B cell (primary cell): ENCODE results near the gene ACAP1. TPM values are rescaled to one million over a fixed set of nuclear protein-coding genes. Genes with fewer than 3 reads are reported as not detected.
A peak's percentile ranks its signal among the peaks of the same experiment; 100 is the strongest.

Source experiments
- ATAC-seq: fragments of 200-7000 bp; cut with Tn5 transposase; one replicate; pipeline ENCODE4 v1.10.0; 2021; ENCODE audit warnings: low read depth, mild to moderate bottlenecking, moderate number of reproducible peaks, moderate library complexity
- CTCF ChIA-PET: fragments of 350-600 bp; sonication (Branson Sonifier 250); formaldehyde crosslinking; loops from one replicate; lab custom pipeline; 2021; ENCODE audit warnings: antibody characterized with exemption, inconsistent platforms; lab: Charles Lee
- POLR2A ChIA-PET: fragments of 350-600 bp; sonication (Branson Sonifier 250); formaldehyde crosslinking; loops from one replicate; lab custom pipeline; 2021; ENCODE audit warnings: antibody characterized with exemption; lab: Charles Lee
- DNase-seq: peaks from one replicate; pipeline ENCODE4 v3.0.0; 2013
- H2AFZ ChIP-seq: 2 replicates; pipeline ENCODE4 v1.6.1; 2012; ENCODE audit warnings: mild to moderate bottlenecking, low read depth, low read length; ENCODE audit not compliant: insufficient read depth, poor library complexity, severe bottlenecking
- H3K27ac ChIP-seq, 2 donors: 1 replicate in 1 of 2; 2 replicates in 1 of 2; pipeline ENCODE4 v1.5.1; 2012 to 2013; ENCODE audit warnings: low read length in 2 of 2, mild to moderate bottlenecking in 2 of 2, moderate library complexity in 1 of 2
- H3K27me3 ChIP-seq, 4 experiments: fragments of 200-600 bp in 1 of 4; sonication (generic) in 1 of 4; replicated peaks in 1 of 4; 1 replicate in 2 of 4; 2 replicates in 2 of 4; pipeline versions ENCODE4 v1.6.1 to v1.7.0; 2013 to 2016; ENCODE audit warnings: low read length in 3 of 4, mild to moderate bottlenecking in 2 of 4, mixed read lengths in 1 of 4, moderate library complexity in 1 of 4; ENCODE audit not compliant: insufficient read depth in 4 of 4, control insufficient read depth in 3 of 4; ENCODE audit errors: control extremely low read depth in 1 of 4
- H3K36me3 ChIP-seq, 2 experiments: replicated peaks in 1 of 2; 1 replicate in 1 of 2; 2 replicates in 1 of 2; pipeline versions ENCODE4 v1.6.1 to v1.7.1; 2013; ENCODE audit warnings: low read length in 1 of 2; ENCODE audit not compliant: insufficient read depth in 2 of 2, control insufficient read depth in 1 of 2; ENCODE audit errors: control extremely low read depth in 1 of 2, extremely low read depth in 1 of 2
- H3K4me1 ChIP-seq, 2 donors: fragments of 200-600 bp in 1 of 2; sonication (generic) in 1 of 2; 1 replicate in 1 of 2; 2 replicates in 1 of 2; pipeline versions ENCODE4 v1.5.1 to v1.6.1; 2013 to 2017; ENCODE audit warnings: low read length in 2 of 2; ENCODE audit not compliant: control insufficient read depth in 2 of 2, insufficient read depth in 2 of 2
- H3K4me2 ChIP-seq: replicated peaks from 2 replicates; pipeline ENCODE3; 2012; ENCODE audit warnings: mild to moderate bottlenecking, low read depth, low read length; ENCODE audit not compliant: poor library complexity, severe bottlenecking
- H3K4me3 ChIP-seq, 5 experiments: fragments of 200-600 bp in 1 of 5; sonication (generic) in 1 of 5; 1 replicate in 3 of 5; 2 replicates in 2 of 5; pipeline versions ENCODE4 v1.5.1 to v1.7.0; 2011 to 2016; ENCODE audit warnings: low read length in 4 of 5, mild to moderate bottlenecking in 4 of 5, low read depth in 2 of 5, control low read depth in 1 of 5, moderate library complexity in 1 of 5; ENCODE audit not compliant: insufficient read depth in 1 of 5; ENCODE audit errors: control extremely low read depth in 1 of 5, extremely low read depth in 1 of 5
- H3K79me2 ChIP-seq: fragments of 200-600 bp; sonication (generic); one replicate; pipeline ENCODE4 v1.6.0; 2016; ENCODE audit warnings: low read length; ENCODE audit not compliant: control insufficient read depth, insufficient read depth
- H3K9ac ChIP-seq: fragments of 200-600 bp; sonication (generic); 2 replicates; pipeline ENCODE4 v1.6.1; 2017; ENCODE audit warnings: mild to moderate bottlenecking, low read length, moderate library complexity
- H3K9me3 ChIP-seq, 3 donors: one replicate each; pipeline versions ENCODE4 v1.6.1 to v1.7.1; 2013; ENCODE audit warnings: low read length in 2 of 3; ENCODE audit not compliant: control insufficient read depth in 2 of 3, insufficient read depth in 1 of 3; ENCODE audit errors: control extremely low read depth in 1 of 3
- H4K20me1 ChIP-seq: 2 replicates; pipeline ENCODE4 v1.6.0; 2012; ENCODE audit warnings: mild to moderate bottlenecking, low read length; ENCODE audit not compliant: insufficient read depth, control insufficient read depth, poor library complexity, severe bottlenecking
- H3K27ac Mint-ChIP-seq: one replicate; pipeline ENCODE4 v1.8.0; 2021; ENCODE audit warnings: mixed read lengths
- H3K27me3 Mint-ChIP-seq: one replicate; pipeline ENCODE4 v1.8.0; 2021; ENCODE audit warnings: mixed read lengths
- H3K4me1 Mint-ChIP-seq: one replicate; pipeline ENCODE4 v1.8.0; 2021; ENCODE audit warnings: mixed read lengths
- H3K4me3 Mint-ChIP-seq: one replicate; pipeline ENCODE4 v1.8.0; 2021; ENCODE audit warnings: mixed read lengths
- H3K9me3 Mint-ChIP-seq: one replicate; pipeline ENCODE4 v1.8.0; 2022; ENCODE audit warnings: mixed read lengths; ENCODE audit not compliant: insufficient read depth
- CTCF ChIP-seq: fragments of 200-600 bp; IDR thresholded peaks from one replicate; pipeline ENCODE4 v1.8.0; 2022; ENCODE audit warnings: antibody characterized with exemption, mild to moderate bottlenecking
- EZH2 ChIP-seq: IDR thresholded peaks from 2 replicates; pipeline ENCODE4 v1.6.1; 2012; ENCODE audit warnings: borderline replicate concordance, low read depth, mild to moderate bottlenecking, moderate library complexity, low read length; ENCODE audit not compliant: insufficient read depth, poor library complexity, severe bottlenecking
- WGBS: methylation state at CpG from one replicate; pipeline ENCODE4 v1.1.5; 2013; ENCODE audit warnings: missing lambda C conversion rate; ENCODE audit not compliant: insufficient coverage; 5-methylcytosine and 5-hydroxymethylcytosine counted together
- intact Hi-C: fragments of 100-400 bp; cut with micrococcal nuclease; formaldehyde crosslinking; loops from one replicate; pipeline ENCODE4 v1.10.0; 2022
- polyA minus RNA-seq: library from RNA; depleted of rRNA, polyadenylated mRNA; stranded (reverse); fragments of >200 nt; gene quantifications from 2 replicates; pipeline ENCODE4 v1.2.3, GENCODE V29; 2012
- polyA plus RNA-seq: library from polyadenylated mRNA; depleted of rRNA; stranded (reverse); fragments of >200 nt; gene quantifications from 2 replicates; pipeline ENCODE4 v1.2.3, GENCODE V29; 2012
- total RNA-seq, 2 donors: library from RNA; stranded (reverse); fragments of 120-200 nt in 1 of 2; gene quantifications; 1 replicate in 1 of 2; 2 replicates in 1 of 2; pipeline versions ENCODE4 v1.2.3 to v1.2.4, GENCODE V29; 2013 to 2022

ACAP1 gene
- total RNA-seq (371 and 392 TPM in 2 replicates), polyA plus RNA-seq (412 and 471 TPM in 2 replicates), polyA minus RNA-seq (172 and 195 TPM in 2 replicates)
- total RNA-seq (2013): 301 TPM

- Mint-ChIP-seq H3K27me3 (no peaks in the 10 kb centered on the region), H3K27ac (peak within 1 kb of the TSS; percentile 96), H3K9me3 (no peaks in the 10 kb centered on the region), H3K4me1 (peaks cover 47% of the 10 kb centered on the region), H3K4me3 (peak within 1 kb of the TSS; percentile 89)
- Histone ChIP-seq H3K27ac (peak within 1 kb of the TSS; percentile 67 to 79), H4K20me1 (peaks cover 35% of the 10 kb centered on the region), H3K4me3 (peak within 1 kb of the TSS; percentile 57 to 93 (median 87)), H2AFZ (peak within 1 kb of the TSS; percentile 76), H3K36me3 (peaks cover 4 to 28% of the 10 kb centered on the region in 2 experiments), H3K27me3 (no peaks in the 10 kb centered on the region), H3K9me3 (no peaks in the 10 kb centered on the region), H3K9ac (peak within 1 kb of the TSS; percentile 87), H3K4me2 (peak within 1 kb of the TSS; percentile 86), H3K79me2 (peaks cover 79% of the 10 kb centered on the region), H3K4me1 (peaks cover 25 to 64% of the 10 kb centered on the region in 2 donors)
- intact Hi-C loops: no loop called here
- CTCF ChIA-PET: interaction anchor here (0.6 to 6.2 kb wide), 21 partner anchors 9 to 351 kb away, joined by 3 to 53 read pairs (median 5); partner anchors contain the start of genes KCTD11, SENP3, SLC2A4 and SOX15
- peak; percentile 83 for DNase-seq
- ATAC-seq: peak; percentile 96
- 4% methylated on average over 7 of the region's 17 CpGs for WGBS
- no peak for TF ChIP-seq EZH2
- no peak for TF ChIP-seq CTCF
- POLR2A ChIA-PET: interaction anchor here (0.6 to 2.3 kb wide), 14 partner anchors 9 to 247 kb away, joined by 3 to 7 read pairs (median 4); partner anchors contain the start of genes CTDNEP1, DVL2, KCTD11 and MPDU1
Measured at GRCh38 chr17:7336240-7337175, at the start of gene ACAP1. Gene ACAP1, plus strand, starts transcription at chr17:7336529. Its CDS starts 206 bp downstream, at chr17:7336735.
